Effector memory CD8-positive, alpha-beta T cell (primary cell): Measurements from ENCODE around the gene ADCY3.
"Not testable (repeated sequence)": the region's sequence is repeated elsewhere in the genome, so short reads cannot be mapped to it uniquely, and the experiment has no call there.

Experiments
- ATAC-seq: fragments of 150-1000 bp; cut with Tn5 transposase; replicated peaks from 2 replicates; pipeline ENCODE4 v1.10.0; 2021; ENCODE audit warnings: mild to moderate bottlenecking, moderate library complexity
- DNase-seq, 3 experiments: peaks; one replicate each; pipeline ENCODE4 v3.0.0; 2021
- H3K27ac Mint-ChIP-seq, 2 donors: one replicate each; pipeline ENCODE4 v1.8.0; 2022; ENCODE audit warnings: mild to moderate bottlenecking in 2 of 2, mixed read lengths in 2 of 2, moderate library complexity in 2 of 2
- H3K27me3 Mint-ChIP-seq, 2 donors: one replicate each; pipeline ENCODE4 v1.8.0; 2022; ENCODE audit warnings: mixed read lengths in 2 of 2
- H3K36me3 Mint-ChIP-seq: one replicate; pipeline ENCODE4 v1.8.0; 2022; ENCODE audit warnings: mild to moderate bottlenecking, moderate library complexity, mixed read lengths; ENCODE audit not compliant: insufficient read depth
- H3K4me1 Mint-ChIP-seq, 2 donors: one replicate each; pipeline ENCODE4 v1.8.0; 2022; ENCODE audit warnings: low read depth in 2 of 2, mixed read lengths in 2 of 2
- H3K4me3 Mint-ChIP-seq, 2 donors: one replicate each; pipeline ENCODE4 v1.8.0; 2022; ENCODE audit warnings: mild to moderate bottlenecking in 2 of 2, mixed read lengths in 2 of 2, moderate library complexity in 2 of 2
- H3K9me3 Mint-ChIP-seq, 2 donors: one replicate each; pipeline ENCODE4 v1.8.0; 2022; ENCODE audit warnings: mixed read lengths in 2 of 2

Gene ADCY3

DNA sequence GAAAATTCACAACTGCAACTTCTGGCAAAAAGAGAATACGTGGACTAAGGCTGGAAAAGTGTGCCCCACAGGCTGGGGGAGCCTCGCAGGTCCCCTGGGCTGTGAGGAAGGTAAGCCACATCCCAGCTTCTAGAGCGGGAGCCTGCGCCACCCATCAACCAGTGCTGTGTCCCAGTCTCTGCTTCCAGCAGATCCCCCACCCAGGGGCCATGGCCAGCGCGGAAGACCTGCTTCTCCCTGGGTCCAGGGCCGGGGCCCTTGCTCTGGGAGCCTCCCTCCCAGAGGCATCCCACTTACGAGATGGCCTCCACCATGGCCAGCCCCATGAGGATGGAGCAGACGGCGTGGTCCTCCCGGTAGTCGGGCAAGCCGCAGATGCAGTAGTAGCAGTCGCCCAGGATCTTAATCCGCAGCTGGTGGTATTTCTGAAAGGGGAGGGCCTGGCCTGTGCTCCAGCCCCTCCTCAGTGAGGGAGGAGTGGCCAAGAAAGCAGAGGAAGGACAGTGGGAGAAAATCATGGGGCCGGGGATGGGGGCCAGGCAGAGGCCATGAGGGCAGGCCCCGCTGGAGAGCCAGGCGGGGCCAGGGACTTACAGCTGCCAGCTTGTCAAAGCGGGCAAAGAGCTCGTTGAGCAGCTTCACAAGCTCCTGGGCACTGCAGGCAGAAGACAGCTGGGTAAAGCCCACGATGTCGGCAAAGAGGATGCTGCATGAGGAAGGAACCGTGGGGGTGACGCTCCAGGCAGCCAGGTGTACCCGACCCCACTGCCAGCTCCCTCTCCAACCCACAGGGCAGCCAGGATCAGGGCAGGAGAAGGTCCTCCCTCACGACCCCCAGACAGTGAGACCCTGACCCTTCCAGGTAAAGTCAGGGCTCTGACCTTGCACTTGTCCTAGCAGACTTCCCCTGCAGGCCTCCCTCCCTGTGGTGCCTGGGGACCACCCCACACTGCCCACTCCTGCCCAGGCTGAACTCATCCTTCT lies 78.8 kb downstream of the ADCY3 start:
- ATAC-seq (no peak), DNase-seq (no peak)
- no peaks in the 10 kb centered on the region for H3K27me3 Mint-ChIP-seq
- no peaks in the 10 kb centered on the region for H3K9me3 Mint-ChIP-seq
- peak overlapping the region in 1 of 2 donors; percentile 31 for H3K27ac Mint-ChIP-seq
- H3K36me3 Mint-ChIP-seq = peaks cover 3% of the 10 kb centered on the region
- H3K4me3 Mint-ChIP-seq = no peak overlapping the region
- H3K4me1 Mint-ChIP-seq = peaks cover 0 to 2% of the 10 kb centered on the region in 2 donors

DNA sequence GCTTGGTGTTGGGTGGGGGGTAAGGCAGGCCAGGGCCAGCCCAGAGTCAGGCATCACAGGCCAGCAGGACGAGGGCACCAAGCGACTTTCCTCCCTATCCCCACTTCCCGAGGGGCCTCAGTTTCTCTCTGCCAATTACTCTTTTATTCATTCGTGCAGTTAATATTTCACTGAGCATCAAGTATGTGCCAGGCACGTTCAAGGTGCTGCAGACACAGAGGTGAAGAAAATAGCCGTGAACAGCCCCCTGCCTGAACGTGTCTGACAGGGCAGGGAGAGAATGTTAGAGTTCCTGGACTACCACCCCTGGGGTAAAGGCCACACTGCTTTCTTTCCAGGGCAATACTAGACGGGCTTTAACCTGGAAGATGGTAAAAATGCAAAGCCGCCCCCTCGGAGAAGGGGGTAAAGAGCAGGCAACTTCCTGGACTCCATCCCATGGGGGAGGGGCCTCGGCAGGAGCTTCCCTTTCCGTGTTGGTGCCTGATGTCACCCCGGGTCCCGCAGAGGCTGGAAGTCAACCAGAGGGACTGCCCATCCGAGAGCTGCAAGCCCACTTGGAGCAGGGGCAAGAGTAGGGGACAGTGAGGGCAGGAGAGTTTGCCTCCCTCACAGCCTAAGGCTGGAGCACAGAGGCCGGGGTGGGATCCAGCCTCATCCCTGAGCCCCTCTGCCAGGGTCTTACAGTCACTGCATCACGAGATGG lies 79.7 kb downstream of the ADCY3 start:
- no peak for DNase-seq
- H3K4me1 Mint-ChIP-seq = peaks cover 0 to 2% of the 10 kb centered on the region in 2 donors
- no peak overlapping the region for H3K27ac Mint-ChIP-seq
- no peak for ATAC-seq
- H3K36me3 Mint-ChIP-seq = peaks cover 3% of the 10 kb centered on the region
- no peak overlapping the region for H3K4me3 Mint-ChIP-seq
- no peaks in the 10 kb centered on the region for H3K27me3 Mint-ChIP-seq
- H3K9me3 Mint-ChIP-seq = no peaks in the 10 kb centered on the region

- no peaks in the 10 kb centered on the region for H3K27me3 Mint-ChIP-seq
Measured at GRCh38 chr2:24839729-24840128, 80.3 kb downstream of the ADCY3 start.

GRCh38 chr2:24838541-24838940 lies 81.5 kb downstream of the ADCY3 start:
- peak overlapping the region in 1 of 2 donors; percentile 26 for H3K27ac Mint-ChIP-seq
- H3K4me1 Mint-ChIP-seq = peaks cover 0 to 1% of the 10 kb centered on the region in 2 donors
- no peaks in the 10 kb centered on the region for H3K9me3 Mint-ChIP-seq
- DNase-seq (no peak), ATAC-seq (no peak)
- no peaks in the 10 kb centered on the region for H3K27me3 Mint-ChIP-seq
- H3K36me3 Mint-ChIP-seq = peaks cover 3% of the 10 kb centered on the region
- H3K4me3 Mint-ChIP-seq = no peak overlapping the region

More at GRCh38 chr2:24839729-24840128, 80.3 kb downstream of the ADCY3 start:
- DNase-seq = no peak
- Mint-ChIP-seq H3K4me3 (no peak overlapping the region), H3K9me3 (no peaks in the 10 kb centered on the region), H3K36me3 (peaks cover 3% of the 10 kb centered on the region), H3K4me1 (peaks cover 0 to 2% of the 10 kb centered on the region in 2 donors), H3K27ac (no peak overlapping the region)
- no peak for ATAC-seq

GRCh38 chr2:24837996-24838513 lies 82.0 kb downstream of the ADCY3 start:
- Mint-ChIP-seq H3K36me3 (peaks cover 3% of the 10 kb centered on the region), H3K4me1 (no peaks in the 10 kb centered on the region), H3K9me3 (no peaks in the 10 kb centered on the region), H3K27ac (peak overlapping the region in 1 of 2 donors; percentile 26), H3K27me3 (no peaks in the 10 kb centered on the region), H3K4me3 (no peak overlapping the region)
- no peak for ATAC-seq
- no peak for DNase-seq

GRCh38 chr2:24836706-24837105 lies 83.3 kb downstream of the ADCY3 start:
- no peak for ATAC-seq
- Mint-ChIP-seq H3K27ac (no peak overlapping the region), H3K36me3 (no peaks in the 10 kb centered on the region)

DNA sequence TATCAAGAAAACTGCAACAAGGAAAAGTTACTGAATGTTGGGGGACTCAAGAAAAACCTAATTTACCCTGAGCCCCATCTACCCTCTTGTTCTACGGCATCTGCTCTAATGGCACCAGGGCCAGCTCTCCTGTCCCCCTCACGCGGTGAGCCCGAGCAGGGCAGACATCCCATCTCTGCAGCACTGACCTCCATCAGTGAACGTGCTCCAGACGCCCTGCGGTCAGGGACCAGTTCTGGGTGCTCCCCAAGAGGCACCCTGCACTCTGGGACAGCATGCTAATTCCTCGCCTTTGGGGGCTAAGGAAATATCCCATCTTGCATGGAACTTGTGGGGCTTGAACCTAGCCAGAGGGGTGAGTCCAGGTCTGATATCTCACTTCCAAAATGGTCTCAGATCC lies 83.8 kb downstream of the ADCY3 start:
- Mint-ChIP-seq H3K27me3 (no peaks in the 10 kb centered on the region), H3K4me1 (no peaks in the 10 kb centered on the region), H3K27ac (no peak overlapping the region), H3K4me3 (no peak overlapping the region), H3K9me3 (no peaks in the 10 kb centered on the region), H3K36me3 (no peaks in the 10 kb centered on the region)
- no peak for ATAC-seq
- DNase-seq = no peak

More at GRCh38 chr2:24836706-24837105, 83.3 kb downstream of the ADCY3 start:
- Mint-ChIP-seq H3K9me3 (no peaks in the 10 kb centered on the region), H3K4me1 (no peaks in the 10 kb centered on the region), H3K27me3 (no peaks in the 10 kb centered on the region), H3K4me3 (no peak overlapping the region)
- DNase-seq = no peak

DNA sequence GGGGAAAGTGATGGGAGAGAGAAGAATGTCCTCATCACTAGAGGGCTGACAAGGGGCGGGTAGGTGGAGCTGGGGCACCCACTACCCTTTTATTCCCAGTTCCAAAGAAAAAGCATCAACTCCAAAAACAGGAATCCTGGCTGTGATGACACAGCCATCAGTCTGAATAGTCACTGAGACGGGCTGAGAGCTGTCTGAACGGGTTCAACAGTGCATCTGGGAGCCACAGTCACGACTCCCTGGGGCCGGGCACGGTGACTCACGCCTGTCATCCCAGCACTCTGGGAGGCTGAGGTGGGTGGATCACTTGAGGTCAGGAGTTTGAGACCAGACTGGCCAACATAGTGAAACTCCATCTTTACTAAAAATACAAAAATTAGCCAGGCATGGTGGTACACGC lies 84.6 kb downstream of the ADCY3 start:
- not testable (repeated sequence) for H3K27ac Mint-ChIP-seq, DNase-seq

GRCh38 chr2:24834733-24835395 lies 85.2 kb downstream of the ADCY3 start:
- Mint-ChIP-seq H3K36me3 (no peaks in the 10 kb centered on the region), H3K27me3 (no peaks in the 10 kb centered on the region), H3K9me3 (no peaks in the 10 kb centered on the region), H3K4me1 (no peaks in the 10 kb centered on the region), H3K27ac (peak overlapping the region in 1 of 2 donors; percentile 74), H3K4me3 (no peak overlapping the region)
- no peak for ATAC-seq
- DNase-seq = no peak

More for the DNA sequence above, 84.6 kb downstream of the ADCY3 start:
- ATAC-seq, H3K36me3 Mint-ChIP-seq, H3K9me3 Mint-ChIP-seq, H3K4me3 Mint-ChIP-seq, H3K27me3 Mint-ChIP-seq, H3K4me1 Mint-ChIP-seq: not testable (repeated sequence)

GRCh38 chr2:24833821-24834732 lies 86.0 kb downstream of the ADCY3 start:
- H3K4me1 Mint-ChIP-seq = no peaks in the 10 kb centered on the region
- DNase-seq (no peak), ATAC-seq (no peak)
- H3K36me3 Mint-ChIP-seq = no peaks in the 10 kb centered on the region
- H3K9me3 Mint-ChIP-seq = no peaks in the 10 kb centered on the region
- no peak overlapping the region for H3K4me3 Mint-ChIP-seq
- H3K27ac Mint-ChIP-seq = peak overlapping the region in 1 of 2 donors; percentile 74
- H3K27me3 Mint-ChIP-seq = no peaks in the 10 kb centered on the region

DNA sequence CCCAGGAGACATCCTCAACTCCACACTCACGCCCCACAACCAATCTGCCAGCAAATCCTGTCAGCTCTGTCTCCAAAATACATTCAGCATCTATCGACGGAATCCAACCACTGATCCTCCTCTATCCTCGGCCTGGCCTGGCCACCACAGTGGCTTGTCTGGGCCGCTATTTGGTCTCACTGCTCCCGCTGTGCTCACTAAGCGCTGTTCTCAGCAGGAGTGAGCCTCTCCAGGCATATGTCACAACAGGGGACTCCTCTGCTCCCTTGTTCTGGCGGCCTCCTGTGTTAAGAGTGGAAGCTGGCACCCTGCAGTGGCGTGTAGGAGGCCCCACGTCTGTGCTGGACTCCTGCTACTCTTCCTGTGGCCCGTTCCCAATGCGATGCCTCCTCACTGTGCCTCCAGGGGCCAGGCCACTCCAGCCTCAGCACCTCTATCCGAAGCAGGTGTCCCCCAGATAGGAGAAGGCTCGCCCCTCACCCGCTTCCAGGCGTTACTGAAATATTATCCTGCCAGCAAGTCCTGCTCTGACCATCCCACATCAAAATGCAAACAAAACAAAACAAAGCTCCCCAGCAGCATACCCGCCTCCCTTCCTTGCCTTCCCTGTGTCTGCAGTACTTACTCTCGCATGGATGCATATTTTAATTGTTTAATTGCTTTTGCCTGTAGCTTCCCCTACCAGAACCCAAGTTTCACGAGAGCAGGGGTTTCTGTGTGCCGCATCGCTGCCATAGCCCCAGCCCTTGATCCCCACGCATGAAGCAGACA lies 86.9 kb downstream of the ADCY3 start:
- H3K4me1 Mint-ChIP-seq = peaks cover 0 to 2% of the 10 kb centered on the region in 2 donors
- no peaks in the 10 kb centered on the region for H3K27me3 Mint-ChIP-seq

DNA sequence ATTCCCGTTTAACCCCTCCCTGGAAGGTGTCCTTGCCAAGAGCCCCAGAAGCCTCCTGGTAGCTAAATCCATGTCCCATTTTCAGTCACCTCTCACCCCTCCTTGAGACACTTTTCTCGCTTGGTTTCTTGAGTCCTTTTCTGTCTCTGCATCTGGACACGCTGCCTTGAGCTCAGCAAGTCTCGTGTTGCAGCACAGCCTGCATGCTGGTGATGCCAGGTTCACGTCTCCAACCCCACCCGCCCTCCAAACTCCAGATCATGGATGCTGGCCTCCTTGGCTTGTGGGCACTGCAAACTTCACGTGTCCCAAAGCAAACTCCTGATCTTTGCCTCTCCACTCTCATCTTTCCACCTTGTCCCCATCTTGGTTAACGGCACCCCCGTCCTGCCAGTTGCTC lies 87.5 kb downstream of the ADCY3 start:
- Mint-ChIP-seq H3K4me1 (peaks cover 4 to 8% of the 10 kb centered on the region in 2 donors), H3K36me3 (no peaks in the 10 kb centered on the region), H3K27me3 (no peaks in the 10 kb centered on the region), H3K9me3 (no peaks in the 10 kb centered on the region), H3K4me3 (no peak overlapping the region), H3K27ac (peak overlapping the region in 1 of 2 donors; percentile 2)
- DNase-seq (no peak), ATAC-seq (no peak)

More for the DNA sequence above, 86.9 kb downstream of the ADCY3 start:
- Mint-ChIP-seq H3K9me3 (no peaks in the 10 kb centered on the region), H3K27ac (peak overlapping the region in 1 of 2 donors; percentile 2), H3K4me3 (no peak overlapping the region), H3K36me3 (no peaks in the 10 kb centered on the region)
- ATAC-seq (no peak), DNase-seq (no peak)
